IPS DF 6.9 (cell line): ENCODE measurements around the gene UIMC1.

ENCODE experiments used
- DNase-seq: peaks from one replicate; pipeline ENCODE4 v3.0.0-alpha.2; 2013; ENCODE audit warnings: low read depth, low spot score
- H3K27ac ChIP-seq: one replicate; pipeline ENCODE4 v1.5.1; 2013; ENCODE audit warnings: low read length, control low read depth
- H3K27me3 ChIP-seq: 2 replicates; pipeline ENCODE4 v1.6.1; 2013; ENCODE audit warnings: mild to moderate bottlenecking, low read length; ENCODE audit not compliant: control insufficient read depth, insufficient read depth
- H3K36me3 ChIP-seq: 2 replicates; pipeline ENCODE4 v1.6.1; 2013; ENCODE audit warnings: low read length; ENCODE audit not compliant: control insufficient read depth, insufficient read depth
- H3K4me1 ChIP-seq: 2 replicates; pipeline ENCODE4 v1.6.1; 2013; ENCODE audit warnings: low read length; ENCODE audit not compliant: control insufficient read depth, insufficient read depth
- H3K4me3 ChIP-seq: 2 replicates; pipeline ENCODE4 v1.5.1; 2013; ENCODE audit warnings: mild to moderate bottlenecking, low read length
- H3K9me3 ChIP-seq: 2 replicates; pipeline ENCODE4 v1.6.1; 2013; ENCODE audit warnings: low read length, inconsistent platforms; ENCODE audit not compliant: control insufficient read depth, insufficient read depth
- WGBS: extraction: QIAGEN DNeasy Blood & Tissue Kit; methylation state at CpG from one replicate; pipeline ENCODE4 v1.1.7; 2013; ENCODE audit warnings: mixed read lengths, missing lambda C conversion rate; ENCODE audit not compliant: insufficient read length, insufficient coverage; 5-methylcytosine and 5-hydroxymethylcytosine counted together

The UIMC1 gene

GRCh38 chr5:176897263-176897662, 109.3 kb downstream of the UIMC1 start:
- H3K27me3 ChIP-seq = no peaks in the 10 kb centered on the region
- no CpG with 5 or more reads among the region's 3 CpGs for WGBS
- no peaks in the 10 kb centered on the region for H3K9me3 ChIP-seq
- H3K27ac ChIP-seq = no peak overlapping the region
- H3K36me3 ChIP-seq = no peaks in the 10 kb centered on the region
- H3K4me3 ChIP-seq = no peak overlapping the region
- no peak for DNase-seq
- no peaks in the 10 kb centered on the region; the same call in 1 of the 2 replicates for H3K4me1 ChIP-seq

- DNase-seq = no peak
- Histone ChIP-seq H3K4me1 (no peaks in the 10 kb centered on the region; the same call in none of the 2 replicates), H3K9me3 (no peaks in the 10 kb centered on the region), H3K27me3 (no peaks in the 10 kb centered on the region), H3K27ac (no peak overlapping the region), H3K36me3 (no peaks in the 10 kb centered on the region), H3K4me3 (no peak overlapping the region)
- WGBS = no CpG with 5 or more reads among the region's 4 CpGs
Measured at GRCh38 chr5:176895831-176896230, 110.7 kb downstream of the UIMC1 start.

- WGBS = no CpG with 5 or more reads among the region's 6 CpGs
- no peaks in the 10 kb centered on the region; the same call in 1 of the 2 replicates for H3K4me1 ChIP-seq
- H3K36me3 ChIP-seq = no peaks in the 10 kb centered on the region
- DNase-seq = no peak
- H3K9me3 ChIP-seq = no peaks in the 10 kb centered on the region
- H3K27ac ChIP-seq = no peak overlapping the region
- H3K4me3 ChIP-seq = no peak overlapping the region
- H3K27me3 ChIP-seq = no peaks in the 10 kb centered on the region
Measured at GRCh38 chr5:176894298-176894697, 112.3 kb downstream of the UIMC1 start.

GRCh38 chr5:176892663-176893062, 113.9 kb downstream of the UIMC1 start:
- Histone ChIP-seq H3K27me3 (no peaks in the 10 kb centered on the region), H3K9me3 (no peaks in the 10 kb centered on the region), H3K4me1 (no peaks in the 10 kb centered on the region; the same call in 1 of the 2 replicates), H3K27ac (no peak overlapping the region), H3K36me3 (no peaks in the 10 kb centered on the region), H3K4me3 (no peak overlapping the region)
- WGBS = no CpG with 5 or more reads among the region's 3 CpGs
- DNase-seq = no peak

- no peak overlapping the region for H3K4me3 ChIP-seq
Measured at GRCh38 chr5:176891331-176891958, 115.1 kb downstream of the UIMC1 start.

GRCh38 chr5:176890455-176891330, 115.9 kb downstream of the UIMC1 start:
- DNase-seq = no peak
- Histone ChIP-seq H3K4me1 (no peaks in the 10 kb centered on the region; the same call in 1 of the 2 replicates), H3K36me3 (no peaks in the 10 kb centered on the region), H3K4me3 (no peak overlapping the region), H3K27ac (no peak overlapping the region), H3K9me3 (no peaks in the 10 kb centered on the region), H3K27me3 (no peaks in the 10 kb centered on the region)
- WGBS = no CpG with 5 or more reads among the region's 9 CpGs

More at GRCh38 chr5:176891331-176891958, 115.1 kb downstream of the UIMC1 start:
- H3K27me3 ChIP-seq = no peaks in the 10 kb centered on the region
- no peaks in the 10 kb centered on the region; the same call in 1 of the 2 replicates for H3K4me1 ChIP-seq
- DNase-seq = no peak
- H3K36me3 ChIP-seq = no peaks in the 10 kb centered on the region
- no CpG with 5 or more reads among the region's 9 CpGs for WGBS
- H3K27ac ChIP-seq = no peak overlapping the region
- H3K9me3 ChIP-seq = no peaks in the 10 kb centered on the region

- no peak for DNase-seq
- WGBS = no CpG with 5 or more reads among the region's 24 CpGs
- Histone ChIP-seq H3K27me3 (no peaks in the 10 kb centered on the region), H3K4me3 (no peak overlapping the region), H3K27ac (no peak overlapping the region), H3K36me3 (no peaks in the 10 kb centered on the region), H3K9me3 (no peaks in the 10 kb centered on the region), H3K4me1 (no peaks in the 10 kb centered on the region; the same call in 1 of the 2 replicates)
Measured at GRCh38 chr5:176889321-176890280, 117.0 kb downstream of the UIMC1 start.

- no peak overlapping the region for H3K27ac ChIP-seq
- H3K4me1 ChIP-seq = no peaks in the 10 kb centered on the region; the same call in 1 of the 2 replicates
- H3K27me3 ChIP-seq = no peaks in the 10 kb centered on the region
- H3K9me3 ChIP-seq = no peaks in the 10 kb centered on the region
- no peak for DNase-seq
- no CpG with 5 or more reads among the region's 1 CpG for WGBS
- H3K4me3 ChIP-seq = no peak overlapping the region
- H3K36me3 ChIP-seq = no peaks in the 10 kb centered on the region
Measured at GRCh38 chr5:176888865-176889165, 117.8 kb downstream of the UIMC1 start.

- Histone ChIP-seq H3K36me3 (no peaks in the 10 kb centered on the region), H3K9me3 (no peaks in the 10 kb centered on the region), H3K27ac (no peak overlapping the region), H3K4me3 (no peak overlapping the region), H3K27me3 (no peaks in the 10 kb centered on the region), H3K4me1 (no peaks in the 10 kb centered on the region; the same call in 1 of the 2 replicates)
- no peak for DNase-seq
- no CpG with 5 or more reads among the region's 27 CpGs for WGBS
Measured at GRCh38 chr5:176888016-176888864, 118.3 kb downstream of the UIMC1 start.
